Endothelial cell of umbilical vein (primary cell): ENCODE measurements around the gene CRKL. TPM values are rescaled to one million over a fixed set of nuclear protein-coding genes. Genes with fewer than 3 reads are reported as not detected.

ENCODE experiments used
- BruUV-seq: library from RNA; stranded (reverse); fragments of 400-500 nt; replicated peaks from 2 replicates; lab custom pipeline; 2021; lab: Mats Ljungman, UMichigan
- CTCF ChIA-PET: fragments of 300-600, 350-600 bp; sonication (Branson Sonifier 250); formaldehyde crosslinking; loops from one replicate; lab custom pipeline; 2021; ENCODE audit warnings: antibody characterized with exemption, inconsistent platforms; lab: Charles Lee
- POLR2A ChIA-PET: fragments of 300-600, 350-600 bp; sonication (Branson Sonifier 250); formaldehyde crosslinking; loops from one replicate; lab custom pipeline; 2021; ENCODE audit warnings: antibody characterized with exemption, inconsistent platforms; lab: Charles Lee
- DNase-seq: peaks from one replicate; pipeline ENCODE4 v3.0.0-alpha.2; 2011; ENCODE audit warnings: low read depth, low spot score
- FAIRE-seq: peaks from 2 replicates; lab custom pipeline; 2011; peaks lifted over from hg19 to GRCh38; lab: Jason Lieb, UNC
- H2AFZ ChIP-seq: 2 replicates; pipeline ENCODE4 v1.6.0; 2012; ENCODE audit warnings: low read depth, low read length, control low read depth, inconsistent platforms
- H3K27ac ChIP-seq: 2 replicates; pipeline ENCODE4 v1.5.1; 2011; ENCODE audit warnings: low read depth, mild to moderate bottlenecking, control low read depth, low read length, moderate library complexity; ENCODE audit not compliant: insufficient read depth
- H3K27me3 ChIP-seq, 2 experiments: 2 replicates each; pipeline versions ENCODE4 v1.6.0 to v1.6.1; 2011; ENCODE audit warnings: low read length in 2 of 2, mixed read lengths in 1 of 2; ENCODE audit not compliant: control insufficient read depth in 2 of 2, insufficient read depth in 2 of 2
- H3K36me3 ChIP-seq, 2 experiments: 2 replicates in 1 of 2; 3 replicates in 1 of 2; pipeline ENCODE4 v1.5.1; 2011; ENCODE audit warnings: low read length in 2 of 2, mild to moderate bottlenecking in 1 of 2, moderate library complexity in 1 of 2; ENCODE audit not compliant: control insufficient read depth in 2 of 2, insufficient read depth in 2 of 2; ENCODE audit errors: extremely low read depth in 1 of 2
- H3K4me1 ChIP-seq: 3 replicates; pipeline ENCODE4 v1.5.1; 2011; ENCODE audit warnings: mild to moderate bottlenecking, low read length; ENCODE audit not compliant: control insufficient read depth, insufficient read depth; ENCODE audit errors: extremely low read depth
- H3K4me2 ChIP-seq: 2 replicates; pipeline ENCODE4 v1.6.1; 2011; ENCODE audit warnings: low read length, control low read depth, mixed read lengths; ENCODE audit not compliant: insufficient read depth
- H3K4me3 ChIP-seq, 3 experiments: fragments of 200-600 bp in 1 of 3; sonication (generic), shearing (Covaris generic) in 1 of 3; replicated peaks in 1 of 3; 2 replicates each; pipeline ENCODE4 v1.5.1; 2011 to 2016; ENCODE audit warnings: control low read depth in 3 of 3, low read length in 3 of 3, mild to moderate bottlenecking in 2 of 3, inconsistent platforms in 1 of 3, low read depth in 1 of 3, moderate library complexity in 1 of 3; ENCODE audit not compliant: insufficient read depth in 1 of 3
- H3K79me2 ChIP-seq: 2 replicates; pipeline ENCODE4 v1.6.0; 2012; ENCODE audit warnings: low read length, inconsistent platforms; ENCODE audit not compliant: control insufficient read depth, insufficient read depth
- H3K9ac ChIP-seq: replicated peaks from 2 replicates; pipeline ENCODE3; 2011; ENCODE audit warnings: low read length, control low read depth; ENCODE audit not compliant: insufficient read depth; ENCODE audit errors: extremely low read depth
- H3K9me1 ChIP-seq: replicated peaks from 3 replicates; pipeline ENCODE4 v1.6.0; 2011; ENCODE audit warnings: mild to moderate bottlenecking, low read length; ENCODE audit not compliant: control insufficient read depth, insufficient read depth; ENCODE audit errors: extremely low read depth
- H3K9me3 ChIP-seq: replicated peaks from 2 replicates; pipeline ENCODE4 v1.5.1; 2012; ENCODE audit warnings: low read length, inconsistent platforms; ENCODE audit not compliant: control insufficient read depth, insufficient read depth
- H4K20me1 ChIP-seq: replicated peaks from 2 replicates; pipeline ENCODE3; 2011; ENCODE audit warnings: mild to moderate bottlenecking, low read length; ENCODE audit not compliant: control insufficient read depth, insufficient read depth; ENCODE audit errors: extremely low read depth
- EZH2 ChIP-seq: IDR thresholded peaks from 2 replicates; pipeline ENCODE4 v1.6.1; 2012; ENCODE audit warnings: borderline replicate concordance, low read depth, mild to moderate bottlenecking, moderate library complexity, low read length, inconsistent platforms; ENCODE audit not compliant: severe bottlenecking
- FOS ChIP-seq: IDR thresholded peaks from 2 replicates; pipeline ENCODE4 v1.6.1; 2011; ENCODE audit warnings: mild to moderate bottlenecking, low read length, moderate library complexity, borderline replicate concordance; ENCODE audit not compliant: insufficient read depth
- GATA2 ChIP-seq: IDR thresholded peaks from 2 replicates; pipeline ENCODE4 v1.7.0; 2011; ENCODE audit warnings: low read depth, mild to moderate bottlenecking, moderate library complexity, mixed read lengths, low read length; ENCODE audit not compliant: insufficient read length, insufficient read depth
- JUN ChIP-seq: IDR thresholded peaks from 2 replicates; pipeline ENCODE4 v1.6.1; 2011; ENCODE audit warnings: borderline replicate concordance, low read depth; ENCODE audit not compliant: insufficient read length, insufficient read depth
- MYC ChIP-seq: IDR thresholded peaks from one replicate; pipeline ENCODE4 v1.6.1; 2011; ENCODE audit warnings: mild to moderate bottlenecking, low read depth, low read length
- POLR2A ChIP-seq: IDR thresholded peaks from 2 replicates; pipeline ENCODE4 v1.6.1; 2012; ENCODE audit warnings: low read depth, mild to moderate bottlenecking, control low read depth, low read length
- POLR2AphosphoS5 ChIP-seq: IDR thresholded peaks from 2 replicates; pipeline ENCODE4 v1.6.1; 2012; ENCODE audit warnings: low read depth, mild to moderate bottlenecking, control low read depth, low read length, moderate library complexity; ENCODE audit not compliant: insufficient read depth
- dilution Hi-C: fragments of 300-500 bp; cut with MboI; formaldehyde crosslinking; loops from one replicate; pipeline ENCODE4 v1.15.0; 2019; ENCODE audit warnings: low sequenced_read_pairs; ENCODE audit not compliant: extremely low pct_ligation_motif_present
- intact Hi-C: fragments of 100-400 bp; cut with micrococcal nuclease; formaldehyde crosslinking; loops from one replicate; pipeline ENCODE4 v1.10.0; 2022
- polyA plus RNA-seq, 4 experiments: library from polyadenylated mRNA; depleted of rRNA in 3 of 4; stranded (reverse) in 3 of 4; unstranded in 1 of 4; fragments of >200 nt; gene quantifications; 2 replicates each; pipeline versions ENCODE4 v1.2.1 to v1.2.3, GENCODE V29; 2011 to 2012; ENCODE audit warnings: missing spikeins in 1 of 4
- total RNA-seq: library from RNA; stranded (reverse); gene quantifications from 2 replicates; pipeline ENCODE4 v1.2.3, GENCODE V29; 2021
- TF ChIP-seq, protein P1 (sequence below), 2 donors: IDR thresholded peaks; 1 replicate in 1 of 2; 2 replicates in 1 of 2; pipeline ENCODE4 v1.5.1; 2011; ENCODE audit warnings: low read length in 2 of 2, mild to moderate bottlenecking in 2 of 2, moderate library complexity in 2 of 2, control low read depth in 1 of 2, inconsistent platforms in 1 of 2, low read depth in 1 of 2; ENCODE audit not compliant: insufficient read depth in 1 of 2; ENCODE audit errors: extremely low read depth in 1 of 2
- TF ChIP-seq, protein P2 (sequence below): IDR thresholded peaks from 2 replicates; pipeline ENCODE4 v1.6.1; 2011; ENCODE audit not compliant: insufficient read depth, insufficient read length

The CRKL gene
- total and polyA plus RNA-seq, 2 donors (not counting 3 experiments of a cell fraction or from before 2014, with no cell fraction given), result 18.0 to 50.6 TPM

DNA sequence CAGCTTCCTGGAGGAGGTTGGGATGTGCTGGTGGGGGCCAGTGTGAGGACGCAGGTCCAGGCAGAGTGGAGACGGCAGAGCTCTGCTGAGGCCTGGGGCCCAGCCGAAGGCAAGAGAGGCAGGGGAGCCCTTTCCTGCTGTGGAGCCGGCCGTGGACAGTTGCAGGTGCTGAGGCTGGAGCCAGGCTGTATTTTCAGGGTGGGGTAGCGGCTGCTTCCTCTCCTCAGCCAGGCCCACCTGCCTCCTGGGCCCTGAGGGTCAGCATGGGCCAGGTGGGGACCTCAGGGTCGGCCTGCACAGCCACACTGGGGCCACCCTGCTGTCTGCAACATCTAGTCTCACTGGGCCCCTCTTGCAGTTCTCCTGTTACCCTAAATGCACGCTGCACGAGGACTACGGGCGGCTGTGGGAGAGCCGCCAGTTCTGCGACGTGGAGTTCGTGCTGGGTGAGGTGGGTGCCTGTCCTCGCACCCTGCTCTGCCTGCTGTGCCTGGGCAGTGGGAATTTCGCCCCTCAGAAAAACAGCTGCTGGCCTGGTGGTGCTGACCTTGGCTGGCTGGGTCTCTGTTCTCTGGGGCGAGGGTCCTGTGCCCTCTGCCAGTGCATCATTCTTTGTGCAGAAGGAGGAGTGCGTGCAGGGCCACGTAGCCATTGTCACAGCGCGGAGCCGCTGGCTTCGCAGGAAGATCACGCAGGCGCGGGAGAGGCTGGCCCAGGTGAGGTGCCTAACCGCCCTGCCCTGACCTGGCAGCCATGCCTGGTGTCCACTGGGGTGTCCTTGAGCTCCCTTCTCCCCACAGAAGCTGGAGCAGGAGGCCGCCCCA lies 76.3 kb downstream of the CRKL start:
- ChIA-PET CTCF (interaction anchor here (2.3 kb wide), 1 partner anchor 11 kb away, joined by 5 read pairs; the partner anchor contains the start of gene LZTR1), POLR2A (no interaction called here)
- Histone ChIP-seq H3K9me1 (no peaks in the 10 kb centered on the region), H2AFZ (no peak overlapping the region), H3K4me3 (no peak overlapping the region), H3K4me2 (no peak overlapping the region), H3K36me3 (peaks cover 5 to 36% of the 10 kb centered on the region in 2 experiments), H3K9me3 (no peaks in the 10 kb centered on the region), H3K4me1 (no peaks in the 10 kb centered on the region), H3K9ac (no peak overlapping the region), H4K20me1 (no peaks in the 10 kb centered on the region), H3K79me2 (no peaks in the 10 kb centered on the region), H3K27me3 (no peaks in the 10 kb centered on the region), H3K27ac (no peak overlapping the region)
- TF ChIP-seq MYC (no peak), POLR2AphosphoS5 (no peak), EZH2 (no peak), GATA2 (no peak), POLR2A (no peak), JUN (no peak), FOS (no peak)
- TF ChIP-seq, protein P1, sequence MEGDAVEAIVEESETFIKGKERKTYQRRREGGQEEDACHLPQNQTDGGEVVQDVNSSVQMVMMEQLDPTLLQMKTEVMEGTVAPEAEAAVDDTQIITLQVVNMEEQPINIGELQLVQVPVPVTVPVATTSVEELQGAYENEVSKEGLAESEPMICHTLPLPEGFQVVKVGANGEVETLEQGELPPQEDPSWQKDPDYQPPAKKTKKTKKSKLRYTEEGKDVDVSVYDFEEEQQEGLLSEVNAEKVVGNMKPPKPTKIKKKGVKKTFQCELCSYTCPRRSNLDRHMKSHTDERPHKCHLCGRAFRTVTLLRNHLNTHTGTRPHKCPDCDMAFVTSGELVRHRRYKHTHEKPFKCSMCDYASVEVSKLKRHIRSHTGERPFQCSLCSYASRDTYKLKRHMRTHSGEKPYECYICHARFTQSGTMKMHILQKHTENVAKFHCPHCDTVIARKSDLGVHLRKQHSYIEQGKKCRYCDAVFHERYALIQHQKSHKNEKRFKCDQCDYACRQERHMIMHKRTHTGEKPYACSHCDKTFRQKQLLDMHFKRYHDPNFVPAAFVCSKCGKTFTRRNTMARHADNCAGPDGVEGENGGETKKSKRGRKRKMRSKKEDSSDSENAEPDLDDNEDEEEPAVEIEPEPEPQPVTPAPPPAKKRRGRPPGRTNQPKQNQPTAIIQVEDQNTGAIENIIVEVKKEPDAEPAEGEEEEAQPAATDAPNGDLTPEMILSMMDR (IDR thresholded peaks at IDR 0.05; ENCODE audit: extremely low read depth in 1 of 2, insufficient read depth in 1 of 2, low read depth in 1 of 2, low read length in 2 of 2), result no peak
- TF ChIP-seq, protein P2, sequence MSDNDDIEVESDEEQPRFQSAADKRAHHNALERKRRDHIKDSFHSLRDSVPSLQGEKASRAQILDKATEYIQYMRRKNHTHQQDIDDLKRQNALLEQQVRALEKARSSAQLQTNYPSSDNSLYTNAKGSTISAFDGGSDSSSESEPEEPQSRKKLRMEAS, result no peak
- no TSS peak for BruUV-seq
- no peak for DNase-seq
- dilution Hi-C loops, result no loop called here
- intact Hi-C loops, result no loop called here
- no peak for FAIRE-seq
